GM18502 (cell line): Measurements from ENCODE around the gene SLC25A13.

Experiments
- ATAC-seq: cut with Tn5 transposase; IDR thresholded peaks from one replicate; pipeline ENCODE4 v1.9.1; 2021; ENCODE audit warnings: mild to moderate bottlenecking; ENCODE audit not compliant: unreplicated experiment, poor library complexity

Gene SLC25A13

GRCh38 chr7:96248405-96248804 is 73.5 kb downstream of the SLC25A13 start:
- no peak for ATAC-seq

GRCh38 chr7:96246919-96247318 is 75.0 kb downstream of the SLC25A13 start:
- ATAC-seq, result no peak

GRCh38 chr7:96244992-96245292 is 77.0 kb downstream of the SLC25A13 start:
- no peak for ATAC-seq

- ATAC-seq, result no peak
Measured at GRCh38 chr7:96244244-96244991, 77.5 kb downstream of the SLC25A13 start.

- no peak for ATAC-seq
Measured at GRCh38 chr7:96243241-96243640, 78.7 kb downstream of the SLC25A13 start.

DNA sequence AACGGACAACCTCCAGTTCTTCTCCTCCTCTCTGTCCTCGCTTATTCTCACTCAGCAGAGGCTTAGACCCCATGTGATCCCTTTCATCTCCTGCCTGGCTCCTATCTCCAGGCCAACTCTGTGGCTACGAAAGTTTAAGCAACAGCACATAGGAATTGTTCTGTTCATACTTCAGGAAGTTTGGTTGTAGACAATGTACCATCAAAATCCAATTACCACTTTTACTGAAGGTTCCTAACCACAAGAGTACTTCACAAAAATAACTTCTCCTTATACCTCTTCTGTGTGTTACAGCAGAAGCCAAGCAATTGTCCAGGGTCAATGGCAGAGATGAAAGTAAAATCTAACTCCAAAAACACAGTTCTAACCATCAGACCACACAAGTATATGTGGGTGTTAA is 80.0 kb downstream of the SLC25A13 start:
- ATAC-seq, result no peak

GRCh38 chr7:96238976-96239766 is 82.7 kb downstream of the SLC25A13 start:
- no peak for ATAC-seq

- ATAC-seq, result no peak
Measured at GRCh38 chr7:96238474-96238873, 83.4 kb downstream of the SLC25A13 start.

DNA sequence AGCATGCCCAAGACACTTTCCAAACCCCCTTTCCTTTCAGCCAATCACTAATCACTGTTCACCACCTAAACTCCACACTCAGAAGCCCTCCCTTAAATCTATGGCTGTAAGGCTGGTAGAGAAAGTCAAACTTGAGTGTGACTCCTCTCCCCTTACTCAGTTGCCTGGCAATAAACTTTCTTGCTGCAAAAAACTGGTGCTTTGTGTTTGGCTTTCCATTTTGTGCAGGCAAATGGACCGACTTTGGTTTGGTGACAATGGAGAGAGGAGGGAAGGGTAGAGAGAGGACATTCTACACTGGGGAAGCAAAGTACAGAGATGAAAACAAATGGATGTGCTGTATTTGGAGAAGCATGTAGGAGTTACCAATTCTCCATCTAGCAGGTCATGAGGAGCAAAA is 84.9 kb downstream of the SLC25A13 start:
- ATAC-seq, result no peak

DNA sequence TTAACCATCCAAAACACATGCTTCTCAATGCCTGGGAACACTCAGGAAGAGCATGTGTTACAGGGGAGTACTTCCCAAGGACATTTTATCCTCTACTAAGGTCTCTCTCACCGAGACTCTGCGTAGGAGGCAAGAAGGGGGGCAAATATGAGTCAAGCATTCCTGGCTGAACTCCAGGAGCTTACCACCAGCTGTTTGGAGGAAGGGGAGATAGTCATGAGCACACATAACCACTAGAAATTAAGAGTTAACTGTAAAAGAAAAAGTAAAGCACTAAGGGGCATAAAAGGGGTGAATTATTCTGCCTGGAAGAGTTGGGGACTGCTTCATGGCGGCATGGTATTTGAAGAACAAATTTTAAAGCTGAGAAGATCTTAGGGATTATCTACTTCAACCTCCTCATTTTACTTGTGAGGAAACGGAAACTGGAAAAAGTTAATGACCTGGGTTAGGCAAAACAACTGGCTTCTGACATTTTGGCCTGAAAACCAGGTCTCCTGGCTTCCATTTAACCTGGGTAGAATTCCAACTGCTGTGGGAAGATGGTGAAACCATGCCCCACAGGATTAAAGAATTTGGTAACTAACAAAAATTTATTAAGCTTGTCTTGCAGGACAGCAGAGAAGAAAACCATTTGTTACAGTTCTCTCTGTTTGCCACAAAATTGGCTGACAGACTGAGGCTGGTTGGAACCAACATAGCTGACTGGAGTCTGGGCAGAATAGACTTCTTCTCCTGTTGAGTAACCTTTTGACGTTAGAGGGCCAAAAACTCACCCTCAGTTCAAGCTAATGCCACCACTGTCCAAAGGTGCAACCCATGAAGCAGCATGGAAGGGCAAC is 85.5 kb downstream of the SLC25A13 start:
- no peak for ATAC-seq

DNA sequence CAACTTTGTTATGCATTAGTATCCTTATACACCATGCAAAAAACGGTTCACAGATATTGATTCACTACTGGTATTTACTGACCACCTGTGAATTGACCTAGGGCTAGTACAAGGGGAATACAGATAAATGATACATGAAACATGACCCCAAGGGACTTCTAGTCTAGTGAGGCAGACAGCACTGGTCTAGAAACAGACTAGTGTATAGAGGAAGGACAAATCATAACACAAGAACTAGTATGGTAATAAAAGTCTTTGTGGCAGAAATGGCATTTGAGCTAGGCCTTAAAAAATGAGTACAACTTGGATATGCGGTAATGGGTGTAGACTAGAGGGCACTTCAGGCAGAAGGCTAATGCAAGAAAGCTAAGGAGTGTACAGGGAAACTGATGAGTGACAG is 86.6 kb downstream of the SLC25A13 start:
- ATAC-seq, result peak; percentile 44

GRCh38 chr7:96233528-96234154 is 88.3 kb downstream of the SLC25A13 start:
- ATAC-seq, result no peak

DNA sequence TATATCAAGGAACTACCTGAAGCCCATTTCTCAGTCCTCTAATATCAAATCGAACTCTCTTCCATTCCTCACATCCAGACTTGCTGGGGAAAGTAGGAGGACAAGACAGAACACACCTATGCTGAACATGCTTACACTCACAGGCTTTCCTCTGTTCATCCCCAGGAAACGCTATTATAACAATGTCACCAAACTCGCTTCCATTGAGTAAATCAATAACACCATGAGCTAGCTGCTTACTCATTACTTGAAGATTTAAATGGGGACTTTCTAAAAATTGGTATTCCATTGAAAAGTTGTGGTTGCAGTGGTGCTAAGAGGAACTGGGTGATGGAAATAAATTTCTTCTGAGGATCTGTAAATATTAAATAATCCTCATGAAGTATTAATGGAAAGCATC is 88.8 kb downstream of the SLC25A13 start:
- no peak for ATAC-seq

DNA sequence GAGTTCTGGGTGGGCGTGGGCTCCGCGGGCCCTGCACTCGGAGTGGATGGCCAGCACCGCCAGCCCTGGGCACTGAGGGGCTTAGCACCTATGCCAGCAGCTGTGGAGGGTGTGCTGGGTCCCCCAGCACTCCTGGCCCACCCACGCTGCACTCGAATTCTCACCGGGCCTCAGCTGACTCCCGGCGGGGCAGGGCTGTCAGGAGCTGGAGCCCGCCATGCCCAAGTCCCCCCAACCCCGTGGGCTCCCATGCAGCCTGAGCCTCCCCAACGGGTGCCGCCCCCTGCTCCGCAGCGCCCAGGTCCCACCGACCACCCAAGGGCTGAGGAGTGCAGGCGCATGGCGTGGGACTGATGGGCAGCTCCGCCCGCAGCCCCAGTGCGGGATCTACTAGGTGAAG is 93.1 kb downstream of the SLC25A13 start:
- no peak for ATAC-seq

GRCh38 chr7:96225251-96225650 is 96.6 kb downstream of the SLC25A13 start:
- ATAC-seq, result no peak

DNA sequence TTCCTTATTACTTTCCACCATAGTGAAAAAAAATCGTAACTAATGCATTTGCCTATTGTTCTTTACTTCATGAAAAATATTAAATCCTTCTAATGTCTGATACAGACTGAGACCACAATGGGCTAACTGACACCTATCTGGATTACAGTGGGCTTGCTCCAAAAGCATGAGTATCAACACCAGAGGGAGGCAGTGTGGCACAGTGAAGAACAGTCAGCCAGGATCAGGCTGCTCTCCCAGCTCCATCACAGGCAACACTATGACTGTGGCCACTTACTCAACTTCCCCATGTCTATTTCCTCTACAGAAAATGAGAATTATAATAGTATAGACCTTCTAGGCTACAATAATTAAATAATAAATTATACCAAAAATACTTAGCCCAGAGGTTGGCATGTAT is 97.2 kb downstream of the SLC25A13 start:
- ATAC-seq, result no peak

DNA sequence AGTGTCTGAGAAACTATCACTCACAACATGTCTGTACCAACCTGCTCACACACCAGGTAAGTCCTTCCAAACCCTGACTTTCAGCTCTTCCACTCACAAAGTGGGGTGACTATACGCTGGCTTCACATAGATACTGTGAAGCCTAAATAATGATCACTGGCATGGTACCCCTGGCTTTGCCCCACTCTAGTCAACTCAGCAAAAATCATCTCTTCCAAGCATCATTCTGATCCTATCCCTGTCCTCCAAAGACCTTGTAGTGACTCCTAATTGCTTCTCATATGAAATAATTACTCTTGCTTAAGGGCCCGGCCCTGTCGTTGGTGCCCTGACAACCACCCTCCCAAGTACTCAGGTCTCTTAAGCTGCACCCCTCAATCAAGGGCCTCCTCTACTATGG is 97.8 kb downstream of the SLC25A13 start:
- no peak for ATAC-seq

DNA sequence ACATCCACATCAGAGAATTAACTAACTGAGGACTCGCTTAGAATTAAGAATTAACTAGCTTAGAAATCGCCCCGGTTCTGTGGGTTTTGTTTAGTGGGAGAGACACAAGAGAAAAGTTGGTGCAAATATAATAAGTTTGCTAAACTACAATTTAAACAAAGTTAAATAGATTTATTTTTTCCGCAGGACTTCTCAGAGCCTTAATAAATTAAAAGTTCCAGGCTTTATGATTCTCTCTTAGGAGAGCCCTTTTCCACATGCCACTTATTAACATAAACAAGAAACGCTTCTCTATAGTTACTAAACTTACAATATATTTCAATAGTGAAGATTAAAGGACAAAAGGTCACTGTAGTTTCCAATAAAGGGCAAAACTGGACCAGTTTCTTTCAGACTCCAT is 100.0 kb downstream of the SLC25A13 start:
- ATAC-seq, result no peak

- no peak for ATAC-seq
Measured at GRCh38 chr7:96219378-96220130, 102.3 kb downstream of the SLC25A13 start.

- ATAC-seq, result no peak
Measured at GRCh38 chr7:96218664-96219243, 103.1 kb downstream of the SLC25A13 start.
